ENCODE measurements around the gene SYNCRIP.

SYNCRIP gene

GRCh38 chr6:85620308-85620707, 22.4 kb downstream of the SYNCRIP start:
- no peak overlapping the region for H3K4me3 ChIP-seq (ENCODE audit: low read depth, low read length)
- DNase-seq (ENCODE audit: low read depth) = no peak
- no peak for TF ChIP-seq CTCF (IDR thresholded peaks at IDR 0.05; ENCODE audit: control insufficient read depth, extremely low read depth, insufficient read depth)

DNA sequence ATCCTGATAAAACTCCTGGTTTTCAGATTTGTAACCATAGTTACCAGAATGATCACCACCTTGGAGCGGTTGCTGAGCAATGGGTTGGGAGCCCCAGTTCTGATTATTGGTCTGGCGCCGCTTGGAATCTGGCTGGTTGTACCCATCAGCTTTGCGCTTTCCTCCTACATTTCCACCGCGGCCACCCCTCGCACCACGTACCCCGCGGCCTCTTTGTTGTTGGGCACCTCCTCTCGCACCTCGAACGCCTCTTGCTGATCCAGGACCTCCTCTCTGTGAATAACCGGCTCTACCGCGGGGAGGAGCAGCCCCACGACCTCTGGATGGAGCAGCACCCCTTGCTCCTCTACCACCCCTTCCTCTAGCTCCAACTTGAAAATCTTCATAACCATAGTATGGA, 27.9 kb downstream of the SYNCRIP start:
- TF ChIP-seq CTCF (IDR thresholded peaks at IDR 0.05; ENCODE audit: control insufficient read depth, extremely low read depth, insufficient read depth) = no peak
- no peak for DNase-seq (ENCODE audit: low read depth)
- H3K4me3 ChIP-seq (ENCODE audit: low read depth, low read length) = no peak overlapping the region

GRCh38 chr6:85612690-85613474, 29.8 kb downstream of the SYNCRIP start:
- no peak for TF ChIP-seq CTCF (IDR thresholded peaks at IDR 0.05; ENCODE audit: control insufficient read depth, extremely low read depth, insufficient read depth)
- DNase-seq (ENCODE audit: low read depth) = no peak
- no peak overlapping the region for H3K4me3 ChIP-seq (ENCODE audit: low read depth, low read length)

DNA sequence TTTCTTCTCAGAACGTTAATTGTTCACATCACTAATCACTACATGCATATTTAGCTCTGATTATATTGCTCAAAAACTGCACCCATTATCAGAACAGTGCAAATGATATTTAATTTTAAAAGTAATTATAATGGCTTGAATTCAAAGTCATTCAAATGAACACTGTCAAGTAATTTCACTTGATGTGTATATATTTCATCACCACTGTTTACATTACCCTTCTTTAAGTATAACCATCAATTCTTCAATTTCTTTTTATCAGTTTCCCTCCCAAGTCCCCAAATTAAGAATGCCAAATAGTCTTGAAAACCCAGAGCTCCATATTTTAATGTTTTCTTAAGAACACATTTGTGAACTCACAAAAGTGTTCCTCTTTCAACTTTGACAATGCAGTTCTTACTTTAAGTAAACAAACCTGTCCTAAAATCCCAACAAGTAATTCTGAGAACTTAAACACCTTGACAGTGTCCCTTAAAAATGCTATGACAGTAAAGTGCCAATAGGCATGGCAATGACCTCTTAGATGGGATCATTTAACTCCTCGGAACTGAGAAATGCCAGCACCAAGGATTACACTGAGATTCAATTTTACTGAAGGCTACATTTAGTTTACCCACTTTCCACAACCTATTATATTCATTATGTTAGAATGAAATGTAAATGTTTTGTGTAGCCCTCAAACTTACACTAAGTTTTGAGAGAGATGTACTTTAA, 32.3 kb downstream of the SYNCRIP start:
- TF ChIP-seq CTCF (IDR thresholded peaks at IDR 0.05; ENCODE audit: control insufficient read depth, extremely low read depth, insufficient read depth) = no peak
- DNase-seq (ENCODE audit: low read depth) = no peak
- H3K4me3 ChIP-seq (ENCODE audit: low read depth, low read length) = no peak overlapping the region

- H3K4me3 ChIP-seq (ENCODE audit: low read depth, low read length) = no peak overlapping the region
- DNase-seq (ENCODE audit: low read depth) = no peak
- TF ChIP-seq CTCF (IDR thresholded peaks at IDR 0.05; ENCODE audit: control insufficient read depth, extremely low read depth, insufficient read depth) = no peak
These were observed 40.6 kb downstream of the SYNCRIP start for GRCh38 chr6:85602100-85602499.

DNA sequence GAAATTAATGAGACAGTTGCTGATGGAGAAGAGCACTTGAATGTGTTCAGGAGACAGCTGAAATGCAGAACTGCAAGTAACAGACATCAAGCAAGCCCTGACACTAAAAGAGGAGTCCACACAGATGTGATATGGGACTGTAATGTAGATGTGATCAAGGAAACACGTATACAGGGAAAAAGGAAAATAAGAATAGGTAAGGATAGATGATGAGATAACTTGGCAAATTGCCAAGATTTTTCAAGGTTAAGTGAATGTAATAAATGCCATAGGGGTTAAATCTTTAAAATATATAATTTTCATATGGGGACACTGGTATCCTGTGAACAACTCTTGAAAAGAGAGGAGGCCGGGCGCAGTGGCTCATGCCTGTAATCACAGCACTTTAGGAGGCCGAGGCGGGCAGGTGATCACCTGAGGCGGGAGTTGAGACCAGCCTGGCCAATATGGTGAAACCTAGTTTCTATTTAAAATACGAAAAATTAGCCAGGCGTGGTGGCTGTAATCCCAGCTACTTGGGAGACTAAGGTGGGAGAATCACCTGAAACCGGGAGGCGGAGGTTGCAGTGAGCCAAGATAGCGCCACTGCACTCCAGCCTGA, 41.9 kb downstream of the SYNCRIP start:
- TF ChIP-seq CTCF (IDR thresholded peaks at IDR 0.05; ENCODE audit: control insufficient read depth, extremely low read depth, insufficient read depth) = no peak
- no peak for DNase-seq (ENCODE audit: low read depth)
- no peak overlapping the region for H3K4me3 ChIP-seq (ENCODE audit: low read depth, low read length)
